HepG2 (cell line): ENCODE data around the gene RBBP8NL. TPM values are rescaled to one million over a fixed set of nuclear protein-coding genes. Genes with fewer than 3 reads are reported as not detected.
A peak's percentile ranks its signal among the peaks of the same experiment; 100 is the strongest.

Experiments
- HHEX ChIP-seq: IDR thresholded peaks from 2 replicates; pipeline ENCODE4 v1.6.1; 2016; ENCODE audit warnings: control low read depth
- NR1H2 ChIP-seq: sonication (generic); formaldehyde crosslinking; IDR thresholded peaks from 2 replicates; pipeline ENCODE4 v1.8.1; 2022; ENCODE audit warnings: low read depth, missing genetic modification reagents, borderline replicate concordance
- NR2F6 ChIP-seq, 2 experiments: IDR thresholded peaks; 2 replicates each; pipeline ENCODE4 v1.6.1; 2016; ENCODE audit warnings: antibody characterized with exemption in 1 of 2, mild to moderate bottlenecking in 1 of 2
- RARA ChIP-seq: IDR thresholded peaks from 2 replicates; pipeline ENCODE4 v1.6.1; 2016; ENCODE audit warnings: missing genetic modification reagents, missing compliant biosample characterization
- RORA ChIP-seq: sonication (generic); formaldehyde crosslinking; IDR thresholded peaks from 2 replicates; pipeline ENCODE4 v1.5.0; 2020; ENCODE audit warnings: mild to moderate bottlenecking, missing genetic modification reagents, moderate library complexity
- TBX2 ChIP-seq: sonication (generic); formaldehyde crosslinking; IDR thresholded peaks from 2 replicates; pipeline ENCODE4 v1.5.0; 2020; ENCODE audit warnings: missing genetic modification reagents, mild to moderate bottlenecking, borderline replicate concordance
- ZBTB7A ChIP-seq: sonication (generic); formaldehyde crosslinking; IDR thresholded peaks from 2 replicates; pipeline ENCODE4 v1.8.0; 2022; ENCODE audit warnings: mild to moderate bottlenecking, missing genetic modification reagents
- ZNF20 ChIP-seq: sonication (generic); formaldehyde crosslinking; IDR thresholded peaks from 2 replicates; pipeline ENCODE4 v1.4.0; 2020; ENCODE audit warnings: mild to moderate bottlenecking, moderate library complexity, missing genetic modification reagents
- ZNF260 ChIP-seq: sonication (generic); formaldehyde crosslinking; IDR thresholded peaks from 2 replicates; pipeline ENCODE4 v1.4.0; 2020; ENCODE audit warnings: missing genetic modification reagents, low read depth, mild to moderate bottlenecking, borderline replicate concordance
- ZNF282 ChIP-seq: fragments of 450-650 bp; IDR thresholded peaks from 2 replicates; pipeline ENCODE4 v1.6.1; 2018; ENCODE audit not compliant: partially characterized antibody
- ZNF329 ChIP-seq: sonication (generic); formaldehyde crosslinking; IDR thresholded peaks from 2 replicates; pipeline ENCODE4 v1.9.0; 2021; ENCODE audit warnings: low read depth, mild to moderate bottlenecking, missing genetic modification reagents
- ZNF441 ChIP-seq: sonication (generic); formaldehyde crosslinking; IDR thresholded peaks from 2 replicates; pipeline ENCODE4 v1.7.0; 2021; ENCODE audit warnings: missing genetic modification reagents, borderline replicate concordance
- ZNF746 ChIP-seq: sonication (generic); formaldehyde crosslinking; IDR thresholded peaks from 2 replicates; pipeline ENCODE4 v1.8.0; 2022; ENCODE audit warnings: mild to moderate bottlenecking, missing genetic modification reagents
- ZNF768 ChIP-seq: sonication (generic); formaldehyde crosslinking; IDR thresholded peaks from 2 replicates; pipeline ENCODE4 v1.4.0; 2020; ENCODE audit warnings: missing genetic modification reagents
- polyA plus RNA-seq, 8 experiments: library from polyadenylated mRNA; depleted of rRNA in 3 of 8; stranded (reverse) in 7 of 8; unstranded in 1 of 8; fragments of >200 nt; fragmentation: Illumina TruSeq in 4 of 8; extraction: Trizol in 4 of 8; gene quantifications; 2 replicates each; pipeline versions ENCODE4 v1.2.1 to v1.2.3, GENCODE V29; 2011 to 2016; ENCODE audit warnings: low read depth in 4 of 8, missing spikeins in 1 of 8, mixed read lengths in 1 of 8; ENCODE audit not compliant: insufficient read depth in 1 of 8
- total RNA-seq, 5 experiments: library from RNA; depleted of rRNA; stranded (reverse); fragments of >200 nt; fragmentation: Illumina TruSeq; extraction: Trizol; gene quantifications; 2 replicates each; pipeline ENCODE4 v1.2.3, GENCODE V29; 2016; ENCODE audit warnings: low read depth in 1 of 5
- TF ChIP-seq, protein P1 (sequence below): sonication (generic); formaldehyde crosslinking; IDR thresholded peaks from 2 replicates; pipeline ENCODE4 v1.4.0; 2020; ENCODE audit warnings: missing genetic modification reagents; ENCODE audit errors: not compliant biosample characterization
- TF ChIP-seq, protein P2 (sequence below): sonication (generic); formaldehyde crosslinking; IDR thresholded peaks from 2 replicates; pipeline ENCODE4; 2020; ENCODE audit warnings: missing genetic modification reagents, mild to moderate bottlenecking, borderline replicate concordance
- TF ChIP-seq, protein P3 (sequence below): sonication (generic); formaldehyde crosslinking; IDR thresholded peaks from 2 replicates; pipeline ENCODE4 v1.9.0; 2021; ENCODE audit warnings: missing genetic modification reagents, borderline replicate concordance

The RBBP8NL gene
- total and polyA plus RNA-seq, 2 of the 13 experiments (the other 11 are each of a cell fraction or from before 2014, with no cell fraction given) = 0.69 to 0.86 TPM

DNA sequence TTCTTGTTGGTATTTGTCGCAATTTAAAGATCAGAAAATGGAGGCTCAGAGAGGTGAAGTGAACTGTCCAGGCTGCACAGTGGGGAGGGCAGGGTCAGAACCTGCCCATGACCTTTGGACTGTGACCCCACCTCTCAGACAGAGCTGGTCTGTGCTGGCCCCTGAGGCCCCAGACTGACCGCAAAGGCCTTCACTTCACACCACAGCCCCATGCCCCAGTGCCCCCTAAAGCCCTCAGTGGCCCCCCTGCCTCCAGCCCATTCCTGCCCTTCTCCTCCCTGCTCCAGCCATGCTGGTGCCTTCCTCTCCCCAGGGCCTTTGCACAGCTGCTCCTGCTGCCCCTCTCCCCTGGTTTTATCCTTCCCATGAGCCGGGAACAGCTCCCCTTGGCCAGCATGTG lies 9.4 kb upstream of the RBBP8NL start (continued):
- TF ChIP-seq, protein P1, sequence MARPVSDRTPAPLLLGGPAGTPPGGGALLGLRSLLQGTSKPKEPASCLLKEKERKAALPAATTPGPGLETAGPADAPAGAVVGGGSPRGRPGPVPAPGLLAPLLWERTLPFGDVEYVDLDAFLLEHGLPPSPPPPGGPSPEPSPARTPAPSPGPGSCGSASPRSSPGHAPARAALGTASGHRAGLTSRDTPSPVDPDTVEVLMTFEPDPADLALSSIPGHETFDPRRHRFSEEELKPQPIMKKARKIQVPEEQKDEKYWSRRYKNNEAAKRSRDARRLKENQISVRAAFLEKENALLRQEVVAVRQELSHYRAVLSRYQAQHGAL (CRISPR knock-in tag) = no peak
- TF ChIP-seq TBX2 (CRISPR knock-in tag) (peak; percentile 53), ZNF441 (CRISPR knock-in tag) (no peak), HHEX (CRISPR knock-in tag) (peak; percentile 54; the same call in 1 of the 2 replicates), NR2F6 (IDR thresholded peaks at IDR 0.05) (peak; percentile 89), NR2F6 (CRISPR knock-in tag; IDR thresholded peaks at IDR 0.05) (peak; percentile 83), RORA (CRISPR knock-in tag) (no peak), ZNF746 (peak; percentile 41), ZNF329 (no peak), RARA (CRISPR knock-in tag) (peak; percentile 74), ZNF282 (no peak), ZNF20 (CRISPR knock-in tag) (no peak), NR1H2 (CRISPR knock-in tag) (no peak), ZNF260 (CRISPR knock-in tag) (no peak), ZBTB7A (CRISPR knock-in tag) (0 out of 2 replicates have a peak, but pooled peaks have one; percentile 70), ZNF768 (peak; percentile 91)
- TF ChIP-seq, protein P2, sequence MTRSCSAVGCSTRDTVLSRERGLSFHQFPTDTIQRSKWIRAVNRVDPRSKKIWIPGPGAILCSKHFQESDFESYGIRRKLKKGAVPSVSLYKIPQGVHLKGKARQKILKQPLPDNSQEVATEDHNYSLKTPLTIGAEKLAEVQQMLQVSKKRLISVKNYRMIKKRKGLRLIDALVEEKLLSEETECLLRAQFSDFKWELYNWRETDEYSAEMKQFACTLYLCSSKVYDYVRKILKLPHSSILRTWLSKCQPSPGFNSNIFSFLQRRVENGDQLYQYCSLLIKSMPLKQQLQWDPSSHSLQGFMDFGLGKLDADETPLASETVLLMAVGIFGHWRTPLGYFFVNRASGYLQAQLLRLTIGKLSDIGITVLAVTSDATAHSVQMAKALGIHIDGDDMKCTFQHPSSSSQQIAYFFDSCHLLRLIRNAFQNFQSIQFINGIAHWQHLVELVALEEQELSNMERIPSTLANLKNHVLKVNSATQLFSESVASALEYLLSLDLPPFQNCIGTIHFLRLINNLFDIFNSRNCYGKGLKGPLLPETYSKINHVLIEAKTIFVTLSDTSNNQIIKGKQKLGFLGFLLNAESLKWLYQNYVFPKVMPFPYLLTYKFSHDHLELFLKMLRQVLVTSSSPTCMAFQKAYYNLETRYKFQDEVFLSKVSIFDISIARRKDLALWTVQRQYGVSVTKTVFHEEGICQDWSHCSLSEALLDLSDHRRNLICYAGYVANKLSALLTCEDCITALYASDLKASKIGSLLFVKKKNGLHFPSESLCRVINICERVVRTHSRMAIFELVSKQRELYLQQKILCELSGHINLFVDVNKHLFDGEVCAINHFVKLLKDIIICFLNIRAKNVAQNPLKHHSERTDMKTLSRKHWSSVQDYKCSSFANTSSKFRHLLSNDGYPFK (CRISPR knock-in tag) = 0 out of 2 replicates have a peak, but pooled peaks have one; percentile 13
- TF ChIP-seq, protein P3, sequence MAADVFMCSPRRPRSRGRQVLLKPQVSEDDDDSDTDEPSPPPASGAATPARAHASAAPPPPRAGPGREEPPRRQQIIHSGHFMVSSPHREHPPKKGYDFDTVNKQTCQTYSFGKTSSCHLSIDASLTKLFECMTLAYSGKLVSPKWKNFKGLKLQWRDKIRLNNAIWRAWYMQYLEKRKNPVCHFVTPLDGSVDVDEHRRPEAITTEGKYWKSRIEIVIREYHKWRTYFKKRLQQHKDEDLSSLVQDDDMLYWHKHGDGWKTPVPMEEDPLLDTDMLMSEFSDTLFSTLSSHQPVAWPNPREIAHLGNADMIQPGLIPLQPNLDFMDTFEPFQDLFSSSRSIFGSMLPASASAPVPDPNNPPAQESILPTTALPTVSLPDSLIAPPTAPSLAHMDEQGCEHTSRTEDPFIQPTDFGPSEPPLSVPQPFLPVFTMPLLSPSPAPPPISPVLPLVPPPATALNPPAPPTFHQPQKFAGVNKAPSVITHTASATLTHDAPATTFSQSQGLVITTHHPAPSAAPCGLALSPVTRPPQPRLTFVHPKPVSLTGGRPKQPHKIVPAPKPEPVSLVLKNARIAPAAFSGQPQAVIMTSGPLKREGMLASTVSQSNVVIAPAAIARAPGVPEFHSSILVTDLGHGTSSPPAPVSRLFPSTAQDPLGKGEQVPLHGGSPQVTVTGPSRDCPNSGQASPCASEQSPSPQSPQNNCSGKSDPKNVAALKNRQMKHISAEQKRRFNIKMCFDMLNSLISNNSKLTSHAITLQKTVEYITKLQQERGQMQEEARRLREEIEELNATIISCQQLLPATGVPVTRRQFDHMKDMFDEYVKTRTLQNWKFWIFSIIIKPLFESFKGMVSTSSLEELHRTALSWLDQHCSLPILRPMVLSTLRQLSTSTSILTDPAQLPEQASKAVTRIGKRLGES (CRISPR knock-in tag) = no peak
